HG03280 (cell line): ENCODE data around the gene IFNL2.
"Not testable (repeated sequence)": the region's sequence is repeated elsewhere in the genome, so short reads cannot be mapped to it uniquely, and the experiment has no call there.

Source experiments
- ATAC-seq: cut with Tn5 transposase; IDR thresholded peaks from one replicate; pipeline ENCODE4 v1.9.1; 2021; ENCODE audit warnings: mild to moderate bottlenecking, moderate library complexity; ENCODE audit not compliant: unreplicated experiment

IFNL2 gene

GRCh38 chr19:39252458-39252857 lies 15.7 kb upstream of the IFNL2 start:
- ATAC-seq, result no peak

DNA sequence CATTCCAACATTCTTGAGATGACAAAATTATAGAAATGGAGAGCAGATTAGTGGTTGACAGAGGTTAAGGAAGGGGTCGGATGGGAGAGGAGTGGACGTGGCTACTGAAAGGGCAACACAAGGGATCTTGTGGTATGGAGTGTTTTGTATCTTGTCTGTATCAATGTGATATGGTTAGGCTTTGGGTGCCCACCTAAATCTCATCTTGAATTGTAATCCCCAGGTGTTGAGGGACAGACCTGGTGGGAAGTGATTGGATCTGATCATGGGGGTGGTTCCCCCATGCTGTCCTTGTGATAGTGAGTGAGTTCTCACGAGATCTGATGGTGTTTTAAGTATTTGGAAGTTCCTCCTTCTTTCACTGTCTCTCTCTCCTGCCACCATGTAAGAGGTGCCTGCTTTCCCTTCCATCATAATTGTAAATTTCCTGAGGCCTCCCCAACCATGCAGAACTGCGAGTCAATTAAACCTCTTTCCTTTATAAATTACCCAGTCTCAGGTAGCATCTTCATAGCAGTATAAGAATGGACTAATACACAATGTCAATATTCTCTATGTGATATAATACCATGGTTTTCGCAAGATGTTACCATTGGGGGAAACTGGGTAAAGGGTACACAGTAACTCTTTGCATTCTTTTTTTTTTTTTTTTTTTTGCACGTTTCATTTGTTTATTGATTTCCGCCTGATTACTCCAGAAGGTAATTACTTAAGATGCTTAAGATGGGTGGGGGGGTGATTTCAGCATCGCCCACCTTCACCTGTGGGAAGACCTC lies 14.6 kb upstream of the IFNL2 start:
- no peak for ATAC-seq

GRCh38 chr19:39254531-39255345 lies 13.5 kb upstream of the IFNL2 start:
- no peak for ATAC-seq

GRCh38 chr19:39257227-39257626 lies 11.0 kb upstream of the IFNL2 start:
- ATAC-seq, result no peak

DNA sequence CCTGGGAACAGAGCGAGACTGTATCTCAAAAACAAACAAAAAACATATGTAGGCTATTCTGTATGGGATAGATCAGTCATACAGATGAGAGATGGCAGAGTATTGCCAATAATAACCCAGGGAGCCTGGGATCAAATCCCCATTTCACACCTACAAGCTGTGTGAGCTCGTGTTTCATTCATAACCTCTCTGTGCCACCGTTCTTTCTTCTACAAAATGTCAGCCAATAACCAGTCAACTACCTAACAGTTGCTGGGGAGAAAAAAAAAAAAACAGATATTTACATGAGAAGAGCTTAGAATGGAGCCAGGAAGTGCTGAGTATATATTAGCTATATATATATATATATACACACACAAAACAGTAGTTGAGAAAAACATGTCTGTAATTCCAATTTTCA lies 6.5 kb upstream of the IFNL2 start:
- no peak for ATAC-seq

DNA sequence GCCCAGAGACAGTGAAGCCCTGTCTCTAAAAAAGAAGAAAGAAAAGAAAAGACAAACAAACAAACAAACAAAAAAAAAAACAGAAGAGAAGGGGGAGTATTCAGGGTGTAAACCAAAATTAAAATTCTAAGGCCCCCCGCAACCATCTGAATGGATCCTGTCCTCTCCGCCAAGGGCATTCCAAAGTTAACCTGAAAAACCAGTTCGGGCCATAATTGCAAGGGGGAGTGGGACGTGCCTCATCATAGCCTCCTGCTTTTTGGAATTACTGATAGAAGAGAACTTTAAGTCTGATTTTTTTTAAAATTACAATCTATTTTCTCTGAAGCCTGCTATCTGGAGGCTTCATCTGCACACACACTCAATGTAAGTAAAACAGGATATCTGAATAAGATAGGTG lies 5.7 kb upstream of the IFNL2 start:
- no peak for ATAC-seq

DNA sequence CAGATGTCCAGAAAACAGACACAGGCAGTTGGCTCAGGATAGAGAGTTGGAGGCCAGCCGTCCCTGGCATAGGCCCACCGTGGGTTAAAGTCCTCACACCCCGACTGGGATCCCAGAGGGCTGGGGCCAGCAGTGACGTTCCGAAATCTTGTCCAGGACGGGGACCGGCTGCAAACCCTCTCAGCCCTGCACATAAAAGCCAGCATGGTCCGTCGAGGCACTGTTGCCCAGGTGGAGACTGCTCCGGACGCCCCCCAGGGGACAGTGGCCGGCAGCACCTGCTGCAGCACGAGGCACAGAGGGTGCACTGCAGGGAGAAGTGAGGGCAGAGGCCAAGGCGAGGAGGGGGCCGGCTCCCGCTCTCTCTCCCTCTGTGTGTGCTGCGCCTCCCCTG lies 4.3 kb upstream of the IFNL2 start:
- ATAC-seq, result no peak

DNA sequence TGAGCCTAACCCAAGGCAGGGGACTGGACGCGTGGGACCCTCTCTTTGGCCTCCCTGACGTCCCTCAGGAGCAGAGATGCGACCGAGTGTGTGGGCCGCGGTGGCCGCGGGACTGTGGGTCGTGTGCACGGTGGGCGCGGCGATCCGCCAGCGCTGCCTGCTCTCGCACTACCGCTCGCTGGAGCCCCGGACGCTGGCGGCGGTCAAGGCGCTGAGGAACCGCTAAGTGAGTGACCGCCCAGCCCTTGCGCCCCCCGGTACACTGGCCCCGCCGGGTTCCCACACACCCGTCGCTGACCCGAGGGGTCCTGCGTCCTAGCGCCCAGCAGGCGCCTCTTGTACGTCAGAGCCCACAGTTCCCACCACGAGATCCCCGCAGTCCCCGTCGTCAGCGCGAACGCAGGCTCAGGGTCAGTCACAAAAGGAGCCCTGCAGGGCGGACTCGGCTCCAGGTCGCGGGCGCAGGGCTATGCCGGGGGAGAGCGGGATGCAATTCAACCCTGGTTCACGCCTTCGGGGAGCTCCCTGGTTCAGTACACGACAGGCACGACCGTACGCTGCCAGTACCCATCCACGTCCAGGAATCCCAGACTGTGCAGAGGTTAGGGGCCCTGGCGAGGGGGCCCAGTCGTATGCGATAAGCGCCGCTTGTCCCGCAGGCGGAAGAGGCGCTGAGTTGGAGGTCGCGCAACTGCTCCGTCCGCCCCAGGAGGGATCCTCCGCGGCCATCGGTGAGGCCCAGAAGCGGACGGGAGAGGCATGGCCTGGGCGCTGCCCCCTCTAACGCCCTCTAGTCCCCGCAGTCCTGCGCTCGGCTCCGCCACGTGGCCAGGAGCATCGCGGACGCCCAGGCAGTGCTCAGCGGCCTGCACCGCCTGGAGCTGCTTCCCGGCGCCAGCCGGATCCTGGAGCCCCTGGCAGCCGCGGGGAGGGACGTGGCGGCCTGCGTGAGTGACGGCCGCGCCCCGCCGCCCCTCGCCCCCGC lies 3.6 kb upstream of the IFNL2 start:
- no peak for ATAC-seq

DNA sequence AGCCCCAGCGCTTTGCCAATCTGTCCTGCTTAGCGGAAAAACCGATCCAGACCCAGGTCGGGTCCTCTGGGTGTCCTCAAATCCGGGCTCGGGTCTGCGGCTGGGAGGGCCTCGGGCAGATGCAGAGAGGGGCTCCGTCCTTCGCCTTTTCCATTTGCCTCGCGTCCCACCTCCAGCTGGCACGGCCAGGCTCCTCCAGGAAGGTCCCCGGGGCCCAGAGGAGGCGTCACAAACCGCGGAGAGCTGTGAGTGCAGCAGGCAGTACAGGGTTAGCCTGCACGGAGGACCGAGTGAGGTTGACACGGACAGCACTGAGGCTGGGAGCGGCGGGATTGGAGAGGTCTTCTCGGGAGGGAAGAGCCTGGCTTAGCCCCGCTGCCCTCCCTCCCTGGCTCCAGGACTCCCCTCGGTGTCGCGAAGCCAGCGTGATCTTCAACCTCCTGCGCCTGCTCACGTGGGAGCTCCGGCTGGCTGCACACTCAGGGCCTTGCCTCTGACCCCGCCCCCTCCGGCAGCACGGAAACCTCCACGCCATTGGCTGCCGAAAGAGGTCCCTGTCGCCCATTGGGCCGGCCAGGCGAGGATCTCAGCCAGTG lies 2.8 kb upstream of the IFNL2 start:
- ATAC-seq, result no peak

- not testable (repeated sequence) for ATAC-seq
These were observed 481 bp downstream of the IFNL2 start for GRCh38 chr19:39268531-39269223.

DNA sequence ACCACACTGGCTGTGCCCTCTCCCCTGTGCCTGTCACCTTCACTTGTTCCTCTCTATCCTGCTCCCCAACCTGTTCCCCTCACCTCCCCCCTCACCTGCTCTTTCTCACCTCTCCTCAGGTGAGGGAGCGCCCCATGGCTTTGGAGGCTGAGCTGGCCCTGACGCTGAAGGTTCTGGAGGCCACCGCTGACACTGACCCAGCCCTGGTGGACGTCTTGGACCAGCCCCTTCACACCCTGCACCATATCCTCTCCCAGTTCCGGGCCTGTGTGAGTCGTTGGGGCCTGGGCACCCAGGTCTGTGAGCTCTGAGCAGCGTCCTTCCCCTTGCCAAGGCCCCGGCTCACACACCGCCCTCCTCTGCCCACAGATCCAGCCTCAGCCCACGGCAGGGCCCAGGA lies 1.2 kb downstream of the IFNL2 start:
- not testable (repeated sequence) for ATAC-seq

DNA sequence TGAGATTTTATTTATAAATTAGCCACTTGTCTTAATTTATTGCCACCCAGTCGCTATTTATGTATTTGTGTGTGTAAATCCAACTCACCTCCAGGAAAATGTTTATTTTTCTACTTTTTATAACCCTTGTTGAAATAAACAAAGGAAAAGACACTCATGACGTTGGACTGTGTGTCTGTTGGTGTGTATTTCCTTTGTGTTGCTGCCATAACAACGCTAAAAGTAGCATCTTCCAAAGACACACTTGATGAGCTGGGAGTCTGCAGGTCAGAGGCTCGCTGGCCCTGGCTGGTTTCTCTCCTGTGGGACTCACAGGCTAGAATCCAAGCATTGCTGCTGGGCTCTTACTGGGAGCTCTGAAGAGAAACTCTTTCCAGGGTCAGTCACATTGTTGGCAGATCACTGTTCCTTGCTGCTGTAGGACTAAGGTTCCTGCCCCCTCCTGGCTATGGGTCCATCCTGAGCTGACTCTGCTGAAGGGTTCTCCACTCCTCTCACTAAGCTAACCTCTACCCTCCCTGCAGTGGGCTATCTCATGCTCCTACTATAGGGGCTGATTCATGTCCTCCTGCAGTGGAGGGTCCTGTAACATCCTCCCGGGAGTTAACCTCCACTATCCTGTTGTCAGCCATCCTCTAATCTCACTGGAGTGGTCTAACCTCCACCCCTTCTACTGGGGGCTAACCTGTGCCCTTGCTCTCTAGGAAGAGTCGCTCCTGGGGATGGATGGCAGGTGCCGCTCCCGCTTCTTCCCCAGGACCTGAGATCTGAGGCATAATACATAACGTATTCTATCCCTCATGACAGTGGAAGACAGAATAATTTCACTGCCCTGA lies 2.1 kb downstream of the IFNL2 start:
- no peak for ATAC-seq

DNA sequence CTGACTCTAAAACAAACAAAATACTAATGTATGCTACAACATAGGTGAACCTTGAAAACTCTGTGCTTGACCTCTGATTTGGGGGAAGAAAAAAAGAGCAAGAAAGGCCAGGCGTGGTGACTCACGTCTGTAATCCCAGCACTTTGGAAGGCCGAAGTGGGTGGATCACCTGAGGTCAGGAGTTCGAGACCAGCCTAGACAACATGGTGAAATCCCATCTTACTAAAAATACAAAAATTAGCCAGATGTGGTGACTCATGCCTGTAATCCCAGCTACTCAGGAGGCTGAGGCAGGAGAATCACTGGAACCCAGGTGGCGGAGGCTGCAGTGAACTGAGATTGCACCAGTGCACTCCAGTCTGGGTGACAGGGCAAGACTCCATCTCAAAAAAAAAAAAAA lies 5.7 kb downstream of the IFNL2 start:
- not testable (repeated sequence) for ATAC-seq

- ATAC-seq, result no peak
These were observed 7.4 kb downstream of the IFNL2 start for GRCh38 chr19:39275578-39275977.

DNA sequence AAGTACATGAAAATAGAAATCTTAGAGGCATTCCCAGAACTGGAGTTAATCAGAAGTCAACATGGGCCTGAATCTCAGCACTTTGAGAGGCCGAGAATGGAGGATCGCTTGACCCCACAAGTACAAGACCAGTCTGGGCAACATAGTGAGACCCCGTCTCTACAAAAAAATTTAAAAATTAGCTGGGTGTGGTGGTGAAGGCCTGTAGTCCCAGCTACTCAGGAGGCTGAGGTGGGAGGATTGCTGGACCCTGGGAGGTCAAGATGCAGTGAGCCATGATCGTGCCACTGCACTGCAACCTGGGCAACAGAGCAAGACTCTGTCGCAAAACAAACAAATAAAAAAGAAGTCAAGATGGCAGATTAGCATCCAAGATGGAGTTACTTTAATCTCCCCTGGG lies 8.5 kb downstream of the IFNL2 start:
- ATAC-seq, result no peak

DNA sequence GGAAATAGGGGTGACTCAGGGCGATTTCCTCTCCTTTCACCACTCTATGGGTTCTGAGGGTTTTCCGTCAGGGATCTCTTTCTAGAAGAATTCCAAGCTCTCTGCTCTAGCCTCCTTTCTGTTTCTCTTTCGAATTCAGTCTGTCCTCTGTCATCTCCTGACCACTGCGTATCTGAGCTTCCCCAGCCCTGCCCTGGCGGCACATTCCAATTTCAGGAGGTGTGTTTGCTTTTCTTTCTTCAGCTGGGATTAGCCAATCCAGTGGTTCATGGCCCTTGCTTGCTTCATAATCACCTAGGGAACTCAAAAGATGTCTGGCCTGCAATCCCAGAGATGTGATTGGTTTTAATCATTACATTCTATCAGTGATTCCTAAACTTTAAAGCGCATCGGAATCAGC lies 9.4 kb downstream of the IFNL2 start:
- no peak for ATAC-seq

DNA sequence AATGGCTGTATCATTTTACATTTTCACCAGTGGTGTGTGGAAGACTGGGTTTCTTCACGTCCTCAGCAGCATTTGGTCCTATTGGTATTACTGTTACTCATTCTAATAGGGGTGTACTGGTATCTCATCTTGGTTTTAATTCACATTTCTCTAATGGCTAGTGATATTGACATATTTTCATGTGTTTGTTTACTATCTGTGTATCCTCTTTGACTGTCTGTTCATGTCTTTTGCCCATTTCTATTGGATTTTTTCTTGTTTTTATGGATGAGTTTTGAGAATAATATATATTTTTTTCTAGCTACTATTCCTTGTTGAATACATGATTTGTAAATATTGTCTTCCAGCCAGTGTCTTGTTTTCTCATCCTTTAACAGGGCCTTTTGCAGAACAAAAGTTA lies 13.8 kb downstream of the IFNL2 start:
- ATAC-seq, result no peak

DNA sequence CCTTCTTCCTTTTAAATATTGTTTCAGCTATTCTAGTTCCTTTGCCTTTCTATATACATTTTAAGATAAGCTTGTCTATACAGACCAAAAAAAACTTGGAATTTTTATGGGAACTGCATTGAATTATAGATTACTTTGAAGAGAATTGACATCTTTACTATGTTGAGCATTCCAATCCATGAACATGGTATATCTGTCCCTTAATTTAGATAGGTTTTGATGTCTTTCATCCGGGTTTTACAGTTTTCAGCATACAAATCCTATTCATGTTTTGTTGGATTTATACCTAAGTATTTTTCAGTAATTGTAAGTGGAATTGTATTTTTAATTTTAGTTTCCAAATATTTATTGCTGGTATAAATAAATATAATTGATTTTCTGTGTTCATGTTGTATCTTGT lies 15.8 kb downstream of the IFNL2 start:
- no peak for ATAC-seq

- ATAC-seq, result no peak
These were observed 25.2 kb downstream of the IFNL2 start for GRCh38 chr19:39293394-39293793.
